COLO668 (cell line): ENCODE data around the gene SMIM35.
"Not testable (repeated sequence)": the region's sequence is repeated elsewhere in the genome, so short reads cannot be mapped to it uniquely, and the experiment has no call there.

Experiments used
- DNase-seq: peaks from one replicate; lab custom pipeline; 2025; ENCODE audit not compliant: unreplicated experiment; lab: John Stamatoyannopoulos, UW

SMIM35 gene

GRCh38 chr11:117989351-117990102 lies 97.2 kb downstream of the SMIM35 start:
- no peak for DNase-seq

DNA sequence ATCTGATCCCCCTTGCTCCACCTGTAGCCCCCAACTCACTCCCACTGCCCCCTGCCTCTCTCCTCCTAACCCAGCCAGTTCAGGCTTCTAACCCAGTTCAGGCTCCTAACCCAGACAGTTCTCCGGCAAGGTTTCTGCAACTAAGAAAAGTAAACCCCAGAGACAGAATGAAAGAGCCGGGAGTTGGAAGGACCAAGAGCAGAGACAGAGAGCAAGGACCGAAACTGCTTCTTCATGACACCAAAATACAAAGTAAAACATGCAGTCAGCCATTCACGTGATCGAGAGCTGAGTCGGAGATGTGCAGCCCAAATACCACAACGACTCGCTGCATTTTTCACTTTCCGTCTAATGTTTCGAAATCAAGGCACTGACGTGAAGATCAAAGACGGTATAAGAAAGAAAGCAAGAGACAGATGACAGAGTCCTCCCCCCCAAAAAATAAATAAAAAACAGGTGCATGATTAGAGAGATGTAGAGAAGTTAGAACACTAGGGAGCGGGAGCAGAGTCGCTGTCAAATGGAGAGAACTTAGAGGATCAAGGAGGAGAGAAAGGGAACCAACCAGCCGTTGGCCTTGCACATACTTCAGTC lies 99.7 kb downstream of the SMIM35 start:
- DNase-seq = no peak

DNA sequence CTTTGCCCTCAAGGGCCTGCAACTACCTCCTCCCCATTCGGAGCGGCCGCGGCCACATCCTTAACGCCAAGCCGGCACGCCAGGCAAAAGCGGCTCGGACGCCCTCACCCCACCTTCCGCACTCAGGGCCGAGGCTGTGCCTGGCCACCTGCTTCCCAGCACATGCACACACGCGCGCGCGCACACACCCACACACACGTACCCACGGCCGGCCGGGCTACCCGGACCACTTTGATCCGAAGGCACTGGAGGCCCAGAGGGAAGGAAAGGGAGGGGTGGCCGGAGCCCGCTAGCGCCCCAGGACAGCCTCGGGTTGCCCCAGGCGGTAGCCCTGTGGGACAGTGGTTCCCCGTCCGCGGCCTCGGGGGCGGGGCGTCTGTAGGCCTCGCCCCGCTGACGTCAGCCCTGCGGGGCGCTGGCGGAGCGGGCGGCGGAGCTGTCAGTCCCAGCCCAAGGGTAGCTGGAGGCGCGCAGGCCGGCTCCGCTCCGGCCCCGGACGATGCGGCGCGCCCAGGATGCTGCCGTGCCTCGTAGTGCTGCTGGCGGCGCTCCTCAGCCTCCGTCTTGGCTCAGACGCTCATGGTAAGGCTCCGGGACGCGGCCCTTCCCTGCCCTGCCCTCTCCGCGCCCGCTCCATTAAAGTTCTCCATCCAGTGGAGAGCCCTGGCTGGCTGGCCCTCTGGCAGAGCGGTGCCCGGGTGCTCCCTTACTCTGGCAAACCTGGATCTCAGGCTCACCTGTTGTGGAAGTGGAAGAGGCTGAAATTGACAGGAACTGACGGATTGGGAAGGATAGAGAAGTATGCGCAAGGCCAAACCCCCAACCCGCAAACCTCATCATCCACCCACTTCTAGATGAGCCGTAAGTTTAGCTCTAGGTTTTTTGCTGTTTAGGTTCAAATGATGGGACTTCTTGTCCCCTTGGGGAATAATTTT lies 100.5 kb downstream of the SMIM35 start, which contains the start of gene IL10RA:
IL10RA (plus strand) TSS at position 442 of the 935 bp plus-strand sequence; CDS start at position 516, 74 bp downstream.
- peak; percentile 85 for DNase-seq

- no peak for DNase-seq
Observed at GRCh38 chr11:117984476-117984875, 102.3 kb downstream of the SMIM35 start.

- DNase-seq = no peak
Observed at GRCh38 chr11:117983163-117983475, 103.6 kb downstream of the SMIM35 start.

DNA sequence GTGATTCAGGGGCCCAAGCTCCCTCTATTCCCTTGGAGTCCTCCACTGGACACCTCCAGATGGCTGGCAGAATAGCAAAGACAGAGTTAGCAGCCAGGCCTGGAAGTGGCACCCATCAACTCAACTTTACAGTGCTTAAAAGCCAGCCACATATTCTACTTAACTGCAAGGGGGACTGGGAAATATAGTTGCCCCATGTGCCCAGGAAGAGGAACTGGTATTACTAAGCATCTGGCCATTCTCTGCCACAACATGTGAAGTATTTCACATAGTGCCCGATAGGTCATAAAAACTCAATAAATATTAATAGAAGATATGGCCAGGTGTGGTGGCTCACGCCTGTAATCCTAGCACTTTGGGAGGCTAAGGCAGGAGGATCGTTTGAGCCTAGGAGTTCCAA lies 106.0 kb downstream of the SMIM35 start:
- DNase-seq = no peak

DNA sequence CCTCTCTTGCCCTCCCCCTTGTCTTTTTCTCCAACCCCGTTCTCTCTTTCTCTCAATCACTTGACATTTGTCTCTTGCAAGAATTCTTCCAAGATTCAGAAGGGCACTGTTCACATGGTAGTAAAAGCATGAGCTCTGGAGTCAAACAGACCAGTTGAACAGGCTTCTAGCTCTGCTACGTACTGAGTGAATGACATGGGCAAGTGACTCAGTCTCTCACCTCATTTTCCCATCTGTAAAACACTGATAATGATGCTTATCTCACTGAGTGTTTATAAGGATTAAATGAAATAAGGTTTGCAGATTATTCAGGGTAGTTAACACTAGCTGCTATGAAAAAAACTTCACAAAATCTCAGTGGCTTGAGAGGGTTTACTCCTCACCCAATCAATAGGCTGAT lies 106.5 kb downstream of the SMIM35 start:
- no peak for DNase-seq

DNA sequence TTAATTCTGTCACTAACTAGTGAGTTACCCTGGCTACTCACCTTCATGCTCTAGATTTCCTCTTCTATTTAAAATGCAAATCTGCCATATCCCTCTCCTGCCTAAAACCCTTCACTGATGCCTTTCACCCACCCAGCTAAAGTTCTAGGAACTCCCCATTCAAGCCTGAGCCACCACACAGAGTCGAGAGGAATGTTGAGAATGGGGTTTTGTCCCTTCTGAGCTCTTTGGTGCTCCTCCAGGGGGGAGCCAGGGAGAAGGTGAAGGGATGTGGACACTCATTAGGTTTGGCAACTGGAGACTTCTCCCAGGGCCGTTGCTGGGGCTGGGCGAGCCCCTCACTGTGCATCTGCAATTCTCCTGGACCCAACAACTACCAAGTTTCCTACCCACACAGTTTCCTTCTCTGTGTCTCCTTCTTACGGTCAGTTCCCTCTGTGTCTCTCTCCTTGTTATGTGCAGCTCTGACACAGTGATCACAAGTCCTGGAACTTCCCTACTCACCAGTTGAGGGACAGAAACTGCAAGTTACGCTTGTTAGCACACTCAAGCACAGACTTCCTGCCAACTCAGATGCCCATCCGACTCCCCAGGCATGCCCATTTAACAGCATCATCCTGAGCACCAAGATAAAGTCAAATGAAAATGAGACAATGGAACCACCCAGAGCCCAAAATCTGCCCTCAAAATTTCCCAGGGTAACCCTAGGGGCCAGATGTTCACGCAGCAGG lies 107.1 kb downstream of the SMIM35 start:
- DNase-seq = no peak

DNA sequence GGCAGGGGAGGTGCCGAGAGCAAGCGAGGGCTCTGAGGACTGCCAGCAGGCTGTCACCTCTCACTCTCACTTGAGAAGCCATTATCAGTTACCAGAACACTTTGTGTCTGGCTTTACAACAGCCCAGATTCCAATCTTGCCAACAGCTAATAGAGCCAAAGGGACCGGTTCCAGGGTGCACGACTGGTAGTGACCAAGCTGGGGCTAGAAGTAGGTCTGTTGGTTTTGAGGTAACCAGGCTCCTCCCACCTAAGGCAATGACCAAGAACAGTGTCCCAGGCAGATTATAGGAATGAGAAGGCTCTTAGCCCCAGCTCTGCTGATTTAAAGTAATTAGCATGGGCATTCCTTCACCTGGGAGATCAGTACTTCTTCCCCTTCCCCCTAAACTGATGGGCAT lies 107.8 kb downstream of the SMIM35 start:
- no peak for DNase-seq

DNA sequence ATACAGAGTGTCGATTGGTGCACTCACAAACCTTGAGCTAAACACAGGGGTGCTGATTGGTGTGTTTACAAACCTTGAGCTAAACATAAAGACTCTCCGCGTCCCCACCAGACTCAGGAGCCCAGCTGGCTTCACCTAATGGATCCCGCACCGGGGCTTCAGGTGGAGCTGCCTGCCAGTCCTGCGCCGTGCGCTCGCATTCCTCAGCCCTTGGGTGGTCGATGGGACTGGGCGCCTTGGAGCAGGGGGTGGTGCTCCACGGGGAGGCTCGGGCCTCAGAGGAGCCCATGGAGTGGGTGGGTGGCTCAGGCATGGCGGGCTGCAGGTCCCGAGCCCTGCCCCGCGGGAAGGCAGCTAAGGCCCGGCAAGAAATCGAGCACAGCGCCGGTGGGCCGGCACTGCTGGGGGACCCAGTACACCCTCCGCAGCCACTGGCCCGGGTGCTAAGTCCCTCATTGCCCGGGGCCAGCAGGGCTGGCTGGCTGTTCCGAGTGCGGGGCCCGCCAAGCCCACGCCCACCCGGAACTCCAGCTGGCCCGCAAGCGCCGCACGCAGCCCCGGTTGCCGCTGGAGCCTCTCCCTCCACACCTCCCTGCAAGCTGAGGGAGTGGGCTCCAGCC lies 108.4 kb downstream of the SMIM35 start:
- not testable (repeated sequence) for DNase-seq

DNA sequence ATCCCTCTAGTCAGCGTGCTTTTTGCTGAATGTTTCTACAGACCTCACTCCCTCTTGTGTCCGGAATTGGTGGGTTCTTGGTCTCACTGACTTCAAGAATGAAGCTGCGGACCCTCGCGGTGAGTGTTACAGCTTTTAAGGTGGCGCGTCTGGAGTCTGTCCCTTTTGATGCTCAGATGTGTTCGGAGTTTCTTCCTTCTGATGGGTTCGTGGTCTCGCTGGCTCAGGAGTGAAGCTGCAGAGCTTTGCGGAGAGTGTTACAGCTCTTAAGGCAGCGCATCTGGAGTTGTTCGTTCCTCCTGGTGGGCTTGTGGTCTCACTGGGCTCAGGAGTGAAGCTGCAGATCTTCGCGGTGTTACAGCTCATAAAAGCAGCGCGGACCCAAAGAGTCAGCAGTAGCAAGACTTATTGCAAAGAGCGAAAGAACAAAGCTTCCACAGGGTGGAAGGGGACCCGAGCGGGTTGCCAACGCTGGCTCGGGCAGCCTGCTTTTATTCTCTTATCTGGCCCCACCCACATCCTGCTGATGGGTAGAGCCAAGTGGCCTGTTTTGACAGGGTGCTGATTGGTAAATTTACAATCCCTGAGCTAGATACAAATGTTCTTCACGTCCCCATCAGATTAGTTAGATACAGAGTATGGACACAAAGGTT lies 109.0 kb downstream of the SMIM35 start:
- DNase-seq = not testable (repeated sequence)

DNA sequence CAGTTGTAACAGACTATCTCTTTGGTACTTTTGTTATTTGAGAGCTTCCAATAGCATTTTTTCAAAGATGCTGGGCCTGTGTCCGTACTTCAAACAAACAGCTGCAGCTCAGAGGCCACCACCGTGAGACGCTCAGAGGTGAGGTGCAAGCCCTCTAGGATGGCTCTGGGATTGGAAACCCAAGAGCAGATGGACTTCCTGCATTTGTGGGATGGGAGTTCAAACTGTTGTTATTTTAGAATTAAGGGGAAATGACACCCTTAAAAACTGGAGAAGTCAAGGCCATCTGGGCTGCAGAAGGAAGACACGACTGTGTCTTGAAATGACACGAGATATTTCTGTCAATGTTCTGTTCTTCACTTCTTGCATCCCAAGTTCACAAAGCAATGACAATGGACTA lies 109.7 kb downstream of the SMIM35 start:
- DNase-seq = no peak

DNA sequence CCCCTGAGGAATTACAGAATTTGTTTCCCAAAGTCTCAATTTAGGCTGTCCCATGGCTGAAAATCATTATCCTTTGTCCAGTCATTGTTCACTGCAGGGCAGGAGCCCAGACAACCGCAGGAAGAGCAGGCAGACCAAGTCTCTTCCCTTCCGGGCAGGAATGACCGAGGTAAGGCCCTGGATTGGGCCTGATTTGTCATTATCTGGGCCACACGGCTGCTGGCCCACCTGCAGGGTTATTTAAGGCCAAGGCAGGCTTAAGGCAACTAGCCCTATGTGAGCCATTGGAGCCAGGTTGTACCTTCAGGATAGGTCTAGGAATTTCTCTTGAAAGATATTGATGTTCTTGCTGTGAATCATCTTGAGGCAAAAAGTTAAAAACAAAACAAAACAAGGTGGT lies 110.3 kb downstream of the SMIM35 start:
- no peak for DNase-seq

- no peak for DNase-seq
Observed at GRCh38 chr11:117973503-117973860, 113.3 kb downstream of the SMIM35 start.

GRCh38 chr11:117972629-117973502 lies 113.9 kb downstream of the SMIM35 start:
- DNase-seq = peak; percentile 39

GRCh38 chr11:117972044-117972443 lies 114.7 kb downstream of the SMIM35 start:
- DNase-seq = no peak

GRCh38 chr11:117970400-117971024 lies 116.3 kb downstream of the SMIM35 start:
- DNase-seq = no peak

- DNase-seq = no peak
Observed at GRCh38 chr11:117969160-117969991, 117.4 kb downstream of the SMIM35 start.
